WTC11 (cell line): ENCODE measurements around the gene HPS5.

ENCODE experiments used
- CTCF ChIP-seq: fragments of 200-600 bp; IDR thresholded peaks from 2 replicates; pipeline ENCODE4 v1.8.0; 2022; ENCODE audit warnings: antibody characterized with exemption
- NFYB ChIP-seq: sonication (generic); formaldehyde crosslinking; conservative IDR thresholded peaks from 2 replicates; pipeline ENCODE4 v1.8.0; 2022; ENCODE audit warnings: low read depth, missing genetic modification reagents
- TF ChIP-seq, protein P1 (sequence below): sonication (generic); formaldehyde crosslinking; IDR thresholded peaks from 2 replicates; pipeline ENCODE4 v1.8.1; 2022; ENCODE audit warnings: low read depth, mild to moderate bottlenecking, moderate library complexity, missing genetic modification reagents, borderline replicate concordance

GRCh38 chr11:18312663-18313420, 9.1 kb downstream of the HPS5 start:
- TF ChIP-seq, protein P1, sequence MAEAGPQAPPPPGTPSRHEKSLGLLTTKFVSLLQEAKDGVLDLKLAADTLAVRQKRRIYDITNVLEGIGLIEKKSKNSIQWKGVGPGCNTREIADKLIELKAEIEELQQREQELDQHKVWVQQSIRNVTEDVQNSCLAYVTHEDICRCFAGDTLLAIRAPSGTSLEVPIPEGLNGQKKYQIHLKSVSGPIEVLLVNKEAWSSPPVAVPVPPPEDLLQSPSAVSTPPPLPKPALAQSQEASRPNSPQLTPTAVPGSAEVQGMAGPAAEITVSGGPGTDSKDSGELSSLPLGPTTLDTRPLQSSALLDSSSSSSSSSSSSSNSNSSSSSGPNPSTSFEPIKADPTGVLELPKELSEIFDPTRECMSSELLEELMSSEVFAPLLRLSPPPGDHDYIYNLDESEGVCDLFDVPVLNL (CRISPR knock-in tag), result no peak
- no peak for TF ChIP-seq NFYB (CRISPR knock-in tag)
- no peak for TF ChIP-seq CTCF
